CD4-positive, alpha-beta T cell treated with Interleukin-6 for 4 hours (primary cell): Measurements from ENCODE around the gene TRIM62.

ENCODE experiments used
- DNase-seq: peaks from one replicate; pipeline ENCODE4 v3.0.0-alpha.2; 2020; ENCODE audit warnings: mixed read lengths

The TRIM62 gene

DNA sequence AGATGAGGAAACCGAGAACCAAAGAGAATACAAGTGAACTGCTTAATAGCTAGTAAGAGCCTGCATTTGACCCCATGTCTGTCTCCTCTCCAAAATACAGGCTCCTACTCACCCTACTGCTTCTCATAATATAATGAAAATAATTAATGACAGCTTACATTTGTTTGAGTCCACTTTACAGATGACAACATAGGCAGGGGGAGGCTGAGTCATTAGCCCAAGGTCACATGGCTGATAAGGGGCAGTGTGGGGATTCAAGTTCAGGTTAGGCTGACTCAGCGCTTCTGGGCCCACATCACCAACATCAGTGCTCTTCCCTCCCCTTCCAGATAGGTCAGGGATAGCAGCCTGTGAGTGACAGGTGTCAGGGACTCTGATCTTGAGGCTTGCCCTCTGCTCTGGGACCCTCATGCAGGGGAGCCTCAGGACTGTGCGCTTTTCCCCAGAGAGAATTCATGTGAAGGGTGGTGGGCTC is 84.7 kb downstream of the TRIM62 start:
- DNase-seq = no peak

DNA sequence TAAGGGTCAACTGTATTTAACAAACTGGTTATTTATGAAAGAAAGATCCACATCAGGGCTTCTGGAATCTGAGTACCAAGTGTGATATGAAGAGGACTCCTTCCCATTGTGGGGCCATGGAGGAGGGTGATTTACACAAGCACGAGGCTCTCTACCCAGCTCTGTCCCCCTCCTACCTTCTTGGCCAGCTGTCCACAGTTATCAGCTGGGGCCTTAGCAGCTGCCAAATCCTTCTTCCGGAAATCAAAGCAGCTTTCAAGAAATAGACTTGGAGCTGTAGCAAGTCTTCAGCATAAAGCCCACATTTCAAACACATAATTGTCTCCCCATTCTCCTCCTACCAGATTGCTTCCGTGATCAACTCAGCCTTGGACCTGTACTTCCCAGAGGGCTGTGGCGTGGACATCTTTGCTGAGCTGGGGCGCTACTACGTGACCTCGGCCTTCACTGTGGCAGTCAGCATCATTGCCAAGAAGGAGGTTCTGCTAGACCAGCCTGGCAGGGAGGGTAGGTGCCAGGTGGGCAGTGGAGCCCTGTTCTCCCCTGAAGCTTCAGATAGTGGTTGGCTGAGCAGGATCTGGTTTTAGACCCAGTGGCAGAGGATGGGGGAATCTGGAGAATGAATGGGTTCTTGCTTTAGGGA is 85.4 kb downstream of the TRIM62 start:
- no peak for DNase-seq
